NCI-H345 treated with DMSO at 0.1 percent for 48 hours (cell line): ENCODE data around the gene ASIC3.

Experiments
- DNase-seq: peaks from one replicate; lab custom pipeline; 2025; ENCODE audit not compliant: unreplicated experiment; lab: John Stamatoyannopoulos, UW

ASIC3 gene

DNA sequence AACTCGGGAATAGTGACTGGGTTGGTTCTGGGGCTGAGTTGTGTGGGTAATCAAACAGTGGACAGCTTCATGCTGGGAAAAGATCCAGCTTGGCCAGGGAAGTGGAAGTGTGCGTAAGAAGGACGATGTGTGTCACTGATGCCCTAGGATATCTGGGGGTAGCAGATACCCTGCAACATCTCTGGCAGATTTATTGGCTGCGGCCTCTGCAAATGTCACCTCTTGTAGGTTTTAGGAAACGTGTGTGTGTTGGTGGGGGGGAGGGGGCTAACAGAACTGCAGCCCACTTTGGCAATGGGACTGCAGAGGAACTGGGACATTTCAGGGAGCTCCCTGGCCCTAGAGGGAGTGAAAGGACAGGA is 37.0 kb downstream of the ASIC3 start:
- no peak for DNase-seq

DNA sequence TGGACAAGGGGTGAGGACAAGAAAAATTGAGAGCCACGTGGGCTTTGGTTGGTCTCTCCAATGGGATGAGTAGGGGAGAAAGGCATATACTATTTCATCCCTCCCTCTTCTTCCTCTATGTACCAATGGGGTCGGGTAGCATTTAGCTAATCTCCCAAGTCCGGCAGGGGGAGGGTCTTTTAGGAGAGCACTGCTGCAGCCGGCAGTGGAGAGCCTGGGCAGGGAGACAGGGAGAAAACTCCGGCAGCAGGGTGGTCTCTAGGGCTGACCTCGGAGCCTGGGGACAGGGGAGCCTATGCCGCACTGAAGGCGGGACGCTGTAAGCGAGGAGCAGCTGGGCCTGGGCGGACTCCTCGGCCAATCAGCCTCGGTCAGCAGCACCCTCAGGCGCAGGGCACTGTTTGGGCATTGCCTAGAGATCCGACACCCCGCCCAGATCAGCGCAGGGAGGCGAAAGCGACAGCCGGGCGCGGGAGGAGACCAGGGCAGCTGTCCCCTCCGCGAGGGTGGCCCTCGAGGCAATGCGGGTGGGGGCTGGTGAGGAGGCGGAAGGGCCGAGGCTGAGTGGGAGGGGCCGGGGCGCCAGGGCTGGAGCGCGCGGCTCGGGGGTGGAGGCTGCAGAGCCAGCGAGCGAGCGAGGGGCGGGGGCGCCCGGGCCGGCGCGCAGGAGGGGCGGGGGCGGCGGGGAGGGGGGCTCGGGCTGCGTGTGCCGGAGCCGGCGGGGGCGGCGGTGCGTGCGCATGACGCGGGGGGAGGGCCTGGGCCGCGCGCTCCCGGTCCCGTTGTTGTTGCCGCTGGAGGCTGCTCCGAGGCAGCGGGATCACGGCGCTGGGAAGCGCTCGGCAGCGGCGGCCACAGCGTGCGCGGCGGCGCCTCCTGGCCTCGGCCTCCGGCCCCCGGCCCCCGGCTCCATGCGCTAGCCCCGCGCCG is 37.6 kb downstream of the ASIC3 start, which contains the start of gene AGAP3:
TSS of gene AGAP3 (plus strand) at position 785 of the 930 bp plus-strand sequence. CDS start 267 bp downstream, outside the sequence.
- peak; percentile 47 for DNase-seq

DNA sequence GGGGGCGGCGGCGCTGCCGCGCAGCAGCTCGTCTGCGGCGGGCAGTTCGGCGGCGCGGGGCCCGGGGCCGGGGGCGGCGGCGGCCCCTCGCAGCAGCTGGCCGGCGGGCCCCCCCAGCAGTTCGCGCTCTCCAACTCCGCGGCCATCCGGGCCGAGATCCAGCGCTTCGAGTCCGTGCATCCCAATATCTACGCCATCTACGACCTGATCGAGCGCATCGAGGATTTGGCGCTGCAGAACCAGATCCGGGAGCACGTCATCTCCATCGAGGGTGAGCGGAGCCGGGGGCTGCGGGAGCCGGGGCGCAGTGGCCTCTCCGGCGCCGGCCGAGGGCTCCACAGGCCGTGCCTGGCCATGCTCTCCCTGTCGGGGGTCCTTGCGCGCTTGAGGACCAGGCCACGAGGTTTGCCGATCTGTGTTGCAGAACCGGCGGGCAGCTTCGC is 38.5 kb downstream of the ASIC3 start:
- DNase-seq: no peak

DNA sequence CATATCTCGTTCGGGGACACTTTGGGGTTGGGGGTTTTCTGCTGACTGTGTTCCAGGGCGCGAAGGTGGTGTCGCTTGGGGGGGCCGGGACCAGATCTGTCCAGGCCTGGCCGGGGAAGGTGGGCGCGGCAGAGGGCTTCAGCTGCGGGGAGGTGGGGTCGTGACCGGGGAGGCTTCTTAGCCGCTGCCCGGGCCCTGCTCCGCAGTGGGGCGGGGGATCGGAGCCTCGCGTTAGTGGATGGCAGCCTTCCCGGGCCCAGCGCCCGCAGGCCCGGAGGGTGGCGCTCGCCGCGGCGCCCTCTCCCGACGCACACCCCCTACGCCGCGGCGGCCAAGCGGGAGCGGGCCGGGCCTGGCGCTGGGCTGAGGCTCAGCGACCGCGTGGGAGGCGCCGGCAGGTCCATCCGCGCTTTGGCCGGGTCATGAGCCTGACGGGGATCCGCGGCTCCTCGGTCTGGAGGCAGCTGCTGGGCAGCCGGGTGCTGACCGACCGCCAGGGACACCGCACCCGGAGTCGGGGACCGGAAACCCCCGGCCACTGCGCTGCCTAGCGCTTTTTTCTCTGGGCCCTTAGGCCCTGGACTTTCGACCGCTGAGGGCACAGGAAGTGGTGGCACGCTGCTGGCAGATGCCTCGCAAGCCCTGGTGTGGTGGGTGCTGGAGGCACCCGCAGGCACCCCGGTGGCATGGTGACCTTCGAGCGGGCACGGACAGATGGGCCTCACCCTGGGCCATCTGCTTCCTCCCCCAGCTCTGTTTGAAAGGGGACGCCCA is 39.1 kb downstream of the ASIC3 start:
- no peak for DNase-seq

DNA sequence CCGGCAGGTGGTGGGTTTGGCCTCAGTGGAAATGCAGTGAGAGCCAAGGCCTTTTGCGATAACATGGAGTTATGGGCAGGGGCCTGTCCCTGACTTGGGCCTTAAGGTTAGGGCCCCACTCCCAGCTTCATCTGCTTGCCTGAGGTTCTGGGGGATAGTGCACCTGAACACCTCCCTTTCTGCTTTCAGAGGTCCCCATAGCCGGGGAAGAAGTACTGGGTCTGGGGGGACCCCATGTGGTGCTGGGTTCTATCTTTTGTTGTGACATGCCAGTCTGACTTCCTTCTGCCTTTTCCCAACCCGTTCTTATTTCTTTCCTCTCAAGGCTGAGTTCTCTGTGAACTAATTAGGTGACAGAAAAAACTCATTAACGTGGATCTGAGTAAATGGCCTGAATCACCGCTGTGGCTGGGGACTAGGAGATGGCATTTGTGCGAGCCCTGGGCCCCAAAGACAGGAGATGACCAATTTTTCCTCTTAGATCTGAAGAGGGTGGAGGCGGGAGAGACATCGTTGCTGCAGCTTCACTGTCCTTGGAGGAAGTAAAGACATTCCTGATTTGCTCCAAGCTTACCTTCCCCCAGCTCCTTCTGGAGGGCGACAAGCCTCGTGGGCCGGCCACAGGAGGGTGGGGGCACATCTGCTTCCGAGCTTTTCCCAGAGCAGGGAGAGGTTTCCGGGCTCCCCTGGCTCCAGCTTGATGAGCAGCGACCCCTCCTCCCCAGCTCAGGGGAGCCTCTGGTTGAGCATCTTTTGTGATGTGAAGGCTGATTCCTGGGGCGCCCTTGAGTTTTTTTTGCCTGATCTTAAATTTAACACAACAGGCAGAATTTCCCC is 39.9 kb downstream of the ASIC3 start:
- DNase-seq: no peak

DNA sequence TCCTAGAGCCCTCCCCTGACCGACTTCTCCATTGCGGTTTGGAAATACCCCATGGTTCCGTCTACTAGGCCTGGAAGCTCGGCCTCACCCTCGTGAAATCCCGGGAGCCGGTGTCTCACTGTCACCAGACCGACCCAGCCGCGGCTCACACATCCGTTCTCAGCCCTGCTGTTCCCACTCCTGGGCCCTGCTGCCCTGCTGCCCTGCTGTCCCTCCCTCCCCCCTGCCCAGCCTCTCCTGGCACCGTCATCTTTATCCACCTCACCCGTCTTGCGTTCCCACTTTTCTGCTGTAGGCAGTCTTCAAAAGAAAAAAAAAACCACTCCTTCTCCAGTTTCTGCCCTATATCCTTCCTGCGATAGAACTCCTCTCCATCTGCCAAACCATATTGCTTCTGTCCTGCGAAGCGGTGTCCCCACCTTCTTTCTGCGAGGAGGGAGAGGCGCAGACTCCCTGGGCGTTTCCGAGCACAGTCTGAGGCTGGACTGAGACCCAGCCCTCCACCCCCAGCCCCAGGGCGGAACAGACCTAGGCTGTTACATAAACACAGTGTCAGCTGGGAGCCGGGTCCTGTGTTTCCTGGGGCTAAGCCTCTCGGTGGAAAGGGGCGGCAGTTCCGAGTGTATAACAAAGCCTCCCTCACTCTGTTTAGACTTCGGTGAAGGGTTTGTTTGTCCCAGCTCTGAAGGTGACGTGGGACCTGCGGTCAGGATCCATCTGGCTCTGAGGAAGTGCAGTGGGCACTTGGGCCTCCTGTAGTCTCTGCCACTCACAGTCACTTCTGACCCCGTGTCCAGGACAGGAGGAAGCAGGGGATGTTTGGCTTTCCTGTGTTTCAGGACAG is 40.7 kb downstream of the ASIC3 start:
- DNase-seq: no peak

DNA sequence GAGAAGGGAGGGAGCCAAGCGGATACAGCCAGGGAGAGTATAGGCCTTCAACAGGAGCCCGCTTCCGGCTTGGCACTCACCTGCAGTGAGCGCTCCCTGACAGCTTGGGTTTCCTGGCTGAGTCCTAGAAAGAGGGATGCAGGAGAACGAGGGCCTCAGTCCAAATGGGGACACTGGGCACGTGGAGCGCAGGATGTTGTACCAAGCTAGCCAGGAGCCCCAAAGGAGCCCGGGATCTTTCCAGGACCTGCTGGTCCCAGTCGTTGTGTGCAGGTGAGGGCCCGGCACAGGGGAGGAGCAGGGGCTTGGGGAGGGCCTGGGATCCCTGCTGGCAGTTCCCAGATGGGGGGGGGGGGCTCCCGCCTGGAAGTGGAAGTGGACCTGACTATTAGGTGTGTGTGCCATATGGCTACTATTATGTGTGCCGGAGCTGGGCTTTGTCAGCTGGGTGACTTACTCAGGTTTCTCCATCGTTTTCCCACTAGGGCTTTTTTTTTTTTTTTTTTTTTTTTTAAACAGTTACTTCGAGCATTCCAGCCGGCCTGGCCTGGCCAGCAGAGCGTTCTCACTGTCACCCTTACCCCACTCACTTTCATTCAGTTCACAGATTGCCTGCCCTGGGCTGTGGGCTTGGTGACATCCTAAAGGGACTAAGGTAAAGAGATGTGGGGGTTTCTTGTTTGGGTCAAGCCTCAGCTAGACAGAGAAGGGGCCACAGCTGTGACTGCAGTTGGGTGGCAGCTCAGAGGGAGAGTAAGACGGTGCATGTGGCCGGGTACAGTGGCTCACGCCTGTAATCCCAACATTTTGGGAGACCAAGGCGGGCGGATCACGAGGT is 41.8 kb downstream of the ASIC3 start:
- DNase-seq: no peak

DNA sequence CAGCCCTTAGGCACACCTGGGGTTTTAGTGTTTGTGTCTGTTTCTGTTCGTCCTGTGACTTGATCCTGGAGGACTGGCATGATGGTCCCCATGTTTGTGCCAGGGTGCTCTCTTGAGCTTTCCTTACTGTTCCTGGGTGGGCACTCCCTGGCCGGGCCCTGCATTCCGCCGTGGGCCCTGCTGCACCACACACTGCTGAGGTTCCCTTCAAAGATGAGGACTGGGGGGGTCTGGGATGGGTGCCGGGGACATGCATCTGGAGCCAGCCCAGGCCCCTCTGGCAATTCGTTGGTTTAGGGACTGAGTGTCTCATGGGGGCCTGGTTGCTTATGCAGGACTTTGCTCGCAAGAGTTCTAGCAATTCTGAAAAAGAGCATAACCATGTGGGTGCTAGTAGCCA is 42.7 kb downstream of the ASIC3 start:
- no peak for DNase-seq

DNA sequence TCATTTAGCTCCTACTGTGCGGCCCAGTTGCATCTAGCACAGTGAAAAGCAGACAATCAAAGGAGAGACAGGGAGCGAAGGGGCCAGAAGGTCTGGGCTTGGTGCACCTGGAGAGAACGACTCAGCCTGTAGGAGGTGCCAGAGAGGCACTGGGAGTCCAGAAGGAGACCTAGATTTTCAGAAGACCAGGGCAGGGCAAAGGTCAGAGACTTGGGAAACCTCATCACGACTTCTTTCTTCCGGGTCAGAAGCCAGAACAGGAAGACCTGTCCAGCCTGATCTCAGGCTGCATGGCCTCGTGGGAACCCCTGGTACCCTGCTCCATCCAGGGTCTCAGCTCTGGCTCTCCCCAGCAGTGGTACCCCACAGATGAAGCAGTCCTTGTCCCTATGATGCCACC is 43.1 kb downstream of the ASIC3 start:
- no peak for DNase-seq

DNA sequence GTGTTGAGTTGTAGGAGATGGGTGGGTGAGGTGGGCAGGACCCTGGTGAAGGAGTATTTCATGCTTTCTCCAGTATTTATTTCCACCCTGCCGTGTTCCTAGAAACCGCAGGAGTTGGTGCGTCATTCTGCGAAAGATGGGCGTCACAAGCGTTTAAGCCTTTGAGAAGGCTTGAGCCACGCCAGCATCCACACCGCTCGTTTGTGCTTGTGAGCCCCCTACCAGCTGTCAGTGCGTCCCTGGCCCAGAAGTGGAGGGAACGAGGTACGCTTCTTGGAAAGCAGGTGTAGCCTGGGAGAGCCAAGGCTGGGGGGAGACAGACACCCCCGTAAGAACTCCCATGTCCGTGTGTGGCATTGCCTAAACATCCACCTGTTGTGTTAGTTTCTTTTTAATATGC is 43.7 kb downstream of the ASIC3 start:
- DNase-seq: no peak

DNA sequence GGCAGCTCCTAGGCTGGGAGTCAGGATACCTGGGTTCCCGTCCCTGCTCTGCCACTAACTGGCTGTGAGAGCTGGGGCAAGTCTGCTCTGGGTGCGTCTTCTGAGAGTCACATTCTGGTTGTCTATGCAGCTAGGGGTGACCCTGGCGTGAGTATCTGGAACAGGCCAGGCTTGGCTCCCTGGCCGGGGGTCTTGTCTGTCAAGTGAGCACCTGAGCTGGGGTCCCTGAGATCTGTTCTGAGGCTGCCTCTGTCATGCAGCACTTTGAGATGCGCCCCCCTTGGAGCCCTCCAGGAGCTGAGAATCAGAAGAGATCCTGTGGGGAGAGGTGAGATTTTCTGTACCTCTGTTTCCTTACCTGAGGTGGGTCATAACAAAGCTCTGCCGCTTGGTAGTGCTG is 45.4 kb downstream of the ASIC3 start:
- DNase-seq: no peak

DNA sequence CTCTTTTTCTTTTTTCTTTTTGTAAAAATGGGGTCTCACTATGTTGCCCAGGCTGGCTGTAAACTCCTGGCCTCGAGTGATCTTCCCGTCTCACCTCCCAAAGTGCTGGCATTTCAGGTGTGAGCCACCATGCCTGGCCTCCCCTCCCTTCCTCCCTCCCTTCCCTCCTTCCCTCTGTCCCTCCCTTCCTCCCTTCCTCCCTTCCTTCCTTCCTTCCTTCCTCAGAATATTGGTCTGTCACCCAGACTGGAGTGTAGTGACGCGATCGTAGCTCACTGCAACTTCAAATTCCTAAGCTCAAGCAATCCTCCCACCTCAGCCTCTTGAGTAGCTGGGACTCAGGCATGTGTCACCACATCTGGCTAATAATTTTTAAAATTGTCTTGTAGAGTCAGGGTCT is 46.3 kb downstream of the ASIC3 start:
- DNase-seq: no peak

DNA sequence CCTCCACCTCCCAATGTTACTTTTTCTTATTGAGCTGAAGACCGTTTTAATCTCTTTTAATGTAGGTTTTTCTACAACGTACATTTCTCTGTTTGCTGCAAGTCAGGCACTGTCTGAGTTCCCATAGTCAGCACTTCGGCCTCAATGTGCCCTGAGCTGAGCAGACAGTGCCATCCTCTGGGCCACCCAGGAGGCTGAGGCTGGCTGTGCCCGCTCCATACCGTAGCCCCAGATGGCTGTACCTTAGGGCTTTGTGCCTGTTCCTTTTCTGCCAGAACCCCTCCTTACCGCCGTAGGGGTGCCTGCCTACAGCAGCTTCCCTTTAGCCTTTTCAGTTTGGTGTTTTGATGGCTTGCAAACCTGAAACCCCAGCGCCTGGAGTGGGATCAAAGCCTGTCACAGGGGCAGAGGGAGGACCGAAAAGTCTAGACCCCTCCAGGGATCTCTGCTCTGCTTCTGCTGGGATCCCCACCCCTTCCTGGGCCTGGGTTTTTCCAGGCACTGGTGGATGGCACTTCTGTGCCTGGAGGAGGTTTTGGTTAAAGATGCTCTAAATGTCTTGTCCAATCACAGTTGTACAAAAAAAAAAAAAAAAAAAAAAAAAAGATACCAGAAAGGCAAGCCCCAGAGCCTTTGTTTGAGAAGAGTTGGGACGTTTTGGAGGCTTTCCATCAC is 46.9 kb downstream of the ASIC3 start:
- no peak for DNase-seq

DNA sequence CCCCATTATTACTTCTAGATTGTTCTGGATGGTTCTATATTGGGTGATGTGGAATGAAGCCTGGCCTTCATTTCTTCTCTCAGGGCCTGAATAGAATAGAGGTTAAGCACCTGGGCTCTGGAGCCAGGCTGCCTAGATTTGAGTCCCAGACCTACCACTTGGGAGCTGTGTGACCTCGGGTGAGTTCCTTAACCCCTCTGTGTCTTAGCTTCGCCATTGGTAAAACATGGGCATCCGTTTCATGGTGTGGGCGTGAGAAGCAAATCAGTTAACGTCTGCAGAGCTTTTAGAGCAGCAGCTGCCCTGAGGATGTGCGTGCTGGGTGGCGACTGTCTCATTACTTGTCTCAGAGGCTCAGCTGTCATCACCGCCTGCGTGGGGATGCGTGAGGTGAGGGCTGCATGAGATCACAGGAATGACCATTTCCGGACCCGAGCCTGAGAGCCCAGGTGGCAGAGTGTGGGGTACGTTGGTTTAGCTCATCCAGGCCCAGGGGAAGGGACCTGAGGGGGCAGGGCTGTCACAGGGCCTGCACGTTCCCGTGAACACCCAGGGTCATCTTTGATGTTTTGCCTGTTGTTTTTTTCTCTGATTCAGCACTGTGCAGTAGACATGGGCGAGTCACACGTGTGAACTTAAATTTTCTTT is 47.6 kb downstream of the ASIC3 start:
- no peak for DNase-seq

DNA sequence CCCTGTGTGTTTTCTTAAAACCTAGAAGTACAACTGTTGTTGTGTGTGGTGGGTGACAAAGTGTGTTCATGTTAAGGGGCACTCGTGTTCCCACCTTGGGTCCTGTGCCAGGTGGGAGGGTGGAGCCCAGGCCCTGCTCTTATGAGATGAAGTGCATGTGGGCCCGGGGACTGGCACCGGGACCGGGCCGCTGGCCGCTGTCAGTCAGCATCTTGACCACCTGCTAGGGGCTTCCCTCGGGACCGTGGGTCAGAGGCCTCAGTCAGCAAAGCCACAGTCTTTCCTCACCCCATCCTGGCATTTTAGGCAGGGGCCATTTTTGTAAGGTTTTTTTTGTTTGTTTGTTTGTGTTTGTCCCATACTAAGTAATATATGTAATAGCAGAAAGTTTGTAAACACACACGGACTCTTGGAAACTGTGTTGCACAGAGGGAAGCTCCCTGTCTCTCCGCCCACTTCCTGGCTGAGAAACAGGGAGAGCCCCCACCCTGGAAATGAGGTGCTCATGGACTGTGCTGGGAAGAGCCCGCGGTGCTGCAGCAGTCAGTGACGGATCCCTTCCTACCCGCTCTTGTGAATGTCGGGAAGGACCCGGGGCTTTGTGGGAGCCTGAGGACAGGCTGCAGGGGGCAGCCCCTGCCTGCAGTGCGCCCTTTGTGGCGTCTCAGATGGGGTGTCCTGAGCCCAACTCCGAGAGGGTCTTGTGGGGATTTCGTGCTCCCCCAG is 51.3 kb downstream of the ASIC3 start:
- no peak for DNase-seq

DNA sequence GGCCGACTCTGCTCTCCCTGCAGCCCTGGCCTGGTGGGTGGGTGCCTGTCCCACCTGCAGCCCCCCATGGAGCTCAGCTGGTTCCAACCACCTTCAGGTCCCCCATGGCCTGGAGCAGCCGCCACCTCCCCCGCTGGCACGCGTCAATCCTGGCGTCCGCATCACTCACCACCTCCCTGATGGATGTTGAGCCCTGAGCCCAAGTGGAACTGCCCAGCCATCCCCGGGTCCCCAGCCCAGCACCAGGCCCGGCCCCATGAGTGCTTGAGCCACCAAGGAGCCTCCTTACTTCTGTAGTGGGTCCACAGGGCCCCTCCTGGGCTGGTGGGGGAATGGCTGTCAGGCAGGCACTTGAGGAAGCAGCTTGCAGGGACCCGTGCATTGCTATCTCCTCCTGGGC is 52.6 kb downstream of the ASIC3 start:
- no peak for DNase-seq

DNA sequence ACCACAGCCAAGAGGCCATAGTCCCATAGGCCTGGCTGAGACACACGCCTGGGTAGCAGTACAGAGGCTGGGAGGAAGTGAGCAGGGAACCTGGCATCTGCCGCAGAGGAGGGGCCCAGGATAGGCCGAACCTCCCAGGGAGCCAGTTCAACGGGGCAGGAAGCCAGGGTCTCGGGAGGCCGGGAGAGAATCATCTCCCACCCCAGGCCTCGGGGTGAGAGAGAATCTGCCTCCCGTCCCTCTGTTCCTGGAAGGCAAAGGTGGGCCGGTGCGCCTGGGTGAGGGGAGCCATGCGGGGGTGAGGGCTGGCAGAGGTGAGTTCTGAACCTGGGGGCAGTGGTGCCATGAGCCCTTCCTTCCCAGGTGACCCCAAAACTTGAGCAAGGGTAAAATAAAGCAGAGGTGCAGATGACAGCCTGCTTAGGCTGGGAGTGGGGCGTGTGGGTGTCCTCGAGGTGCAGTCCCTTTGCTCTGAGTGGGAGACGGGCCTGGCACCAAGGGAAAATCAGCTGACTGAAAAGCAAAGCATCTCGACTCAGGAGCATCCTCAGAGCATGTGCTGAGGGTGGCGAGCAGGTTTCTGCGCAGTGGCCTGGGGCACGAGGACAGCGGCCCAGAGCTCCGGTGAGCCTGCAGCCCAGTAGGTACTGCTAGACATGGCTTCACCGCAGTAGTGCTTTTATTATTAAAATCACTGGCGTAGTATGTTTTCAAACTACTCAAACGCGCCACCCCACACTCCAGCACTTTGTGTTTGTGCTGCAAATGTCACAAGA is 53.5 kb downstream of the ASIC3 start:
- no peak for DNase-seq
